DMS153 (cell line): ENCODE results near the gene USP10.

Source experiments
- DNase-seq: peaks from one replicate; lab custom pipeline; 2025; lab: John Stamatoyannopoulos, UW

The USP10 gene

DNA sequence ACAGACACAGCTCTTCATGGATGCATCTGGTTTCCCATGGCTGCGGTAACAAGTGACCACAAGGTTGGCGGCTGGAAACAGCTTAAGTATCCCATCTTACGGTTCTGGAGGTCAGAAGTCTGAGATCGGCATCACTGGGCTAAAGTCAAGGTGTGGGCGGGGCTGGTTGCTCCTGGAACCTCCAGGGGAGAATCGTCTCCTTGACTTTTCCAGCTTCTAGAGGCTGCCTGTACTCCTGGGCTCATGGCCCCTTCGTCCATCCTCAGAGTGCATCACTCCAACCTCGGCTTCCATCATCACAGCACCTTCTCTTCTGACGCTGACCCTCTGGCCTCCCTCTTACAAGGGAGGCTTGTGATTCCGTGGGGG lies 107.1 kb downstream of the USP10 start:
- no peak for DNase-seq

DNA sequence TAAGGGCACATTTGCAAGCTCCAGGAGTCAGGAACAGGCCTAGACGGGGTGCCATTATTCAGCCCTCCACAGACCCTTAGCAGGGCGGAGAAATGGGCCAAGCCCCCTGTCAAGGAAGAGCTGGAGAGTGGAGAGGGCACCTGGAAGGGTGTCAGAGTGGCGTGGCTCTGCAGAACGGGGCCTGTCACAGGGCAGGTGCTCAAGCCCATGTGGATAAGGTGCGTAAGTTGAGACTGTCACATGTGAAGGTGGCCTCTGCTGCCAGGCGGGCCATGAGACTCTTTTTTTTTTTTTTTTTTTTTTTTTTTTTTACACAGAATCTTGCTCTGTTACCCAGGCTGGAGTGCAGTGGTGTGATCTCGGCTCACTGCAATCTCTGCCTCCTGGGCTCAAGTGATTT lies 108.0 kb downstream of the USP10 start:
- no peak for DNase-seq

- DNase-seq, result no peak
These were observed 109.0 kb downstream of the USP10 start for GRCh38 chr16:84808826-84809225.

DNA sequence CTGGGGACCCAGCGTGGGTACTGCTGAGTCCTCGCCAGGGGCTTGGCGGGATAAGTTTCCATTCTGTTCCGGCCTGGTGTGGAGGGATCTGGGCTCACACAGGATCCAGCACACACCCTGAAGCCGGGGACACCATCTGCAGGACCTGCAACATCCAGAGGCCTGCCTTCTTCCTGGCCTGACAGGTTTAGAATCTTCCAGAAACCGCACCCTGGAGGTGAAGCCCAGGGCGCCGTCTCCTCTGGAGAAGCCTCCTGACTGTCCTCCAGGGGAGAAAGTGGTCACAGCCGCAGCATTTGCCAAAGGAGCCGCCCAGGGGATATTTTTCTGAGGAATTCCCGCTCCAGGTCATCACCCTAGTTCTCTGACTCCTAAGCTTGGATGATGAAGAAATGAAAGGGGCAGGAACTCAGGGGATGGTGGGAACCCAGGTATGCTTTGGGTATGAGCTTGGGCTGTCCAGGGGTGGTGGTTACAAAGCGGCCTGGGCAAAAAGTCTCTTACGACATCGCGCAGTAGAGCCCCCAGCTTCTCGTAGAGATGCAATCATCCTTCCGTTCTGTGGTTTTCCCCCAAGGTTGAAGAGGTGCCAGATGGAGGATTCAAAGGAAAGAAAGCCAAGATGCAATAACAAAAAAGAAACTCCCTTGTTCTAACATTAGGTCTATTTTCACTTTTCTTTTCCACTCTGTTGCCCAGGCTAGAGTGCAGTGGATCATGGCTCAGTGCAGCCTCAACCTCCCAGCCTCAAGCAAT lies 110.9 kb downstream of the USP10 start:
- no peak for DNase-seq

- DNase-seq, result no peak
These were observed 111.7 kb downstream of the USP10 start for GRCh38 chr16:84811529-84811928.

GRCh38 chr16:84813141-84813934 lies 113.5 kb downstream of the USP10 start:
- DNase-seq, result no peak

DNA sequence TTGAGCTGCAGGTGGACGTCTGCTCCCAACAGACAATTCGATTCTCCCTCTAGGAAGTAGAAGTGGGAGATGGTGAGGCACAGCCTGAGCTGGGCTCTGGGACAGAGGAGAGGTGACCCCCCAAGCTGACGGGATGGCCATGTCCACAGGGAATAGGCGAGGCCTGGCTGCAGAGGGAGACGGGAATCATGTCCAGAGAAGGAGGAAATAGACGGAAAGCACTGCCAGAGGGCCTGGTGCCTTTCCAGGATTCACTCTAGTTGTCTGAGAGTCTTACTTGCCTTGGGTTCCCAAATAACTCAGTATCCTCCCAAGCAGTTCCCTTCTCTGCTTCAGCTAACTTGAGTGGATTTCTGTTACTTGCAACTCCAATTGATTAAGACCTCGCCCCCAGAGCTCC lies 115.7 kb downstream of the USP10 start:
- no peak for DNase-seq

GRCh38 chr16:84816023-84816422 lies 116.2 kb downstream of the USP10 start:
- DNase-seq, result no peak

DNA sequence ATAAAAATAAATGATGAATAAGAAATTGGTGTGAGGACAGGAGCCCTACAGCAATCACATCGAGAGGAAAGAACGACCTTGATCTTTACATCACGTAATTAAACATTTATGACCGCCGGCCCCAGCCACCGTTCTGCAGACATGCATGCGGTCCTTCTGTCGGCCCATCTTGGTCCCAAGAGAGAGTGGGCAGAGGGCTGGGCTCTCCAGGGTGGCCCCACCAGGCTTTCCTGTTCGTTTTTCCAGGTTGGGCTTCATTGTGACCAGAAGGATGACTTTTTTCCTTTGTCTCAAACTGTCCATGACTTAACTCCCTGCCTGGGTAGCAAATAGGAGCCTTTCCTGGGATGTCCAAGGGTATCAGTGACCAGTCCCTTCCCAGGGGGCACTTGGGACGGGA lies 116.7 kb downstream of the USP10 start:
- DNase-seq, result no peak

- no peak for DNase-seq
These were observed 117.4 kb downstream of the USP10 start for GRCh38 chr16:84817206-84817605.

DNA sequence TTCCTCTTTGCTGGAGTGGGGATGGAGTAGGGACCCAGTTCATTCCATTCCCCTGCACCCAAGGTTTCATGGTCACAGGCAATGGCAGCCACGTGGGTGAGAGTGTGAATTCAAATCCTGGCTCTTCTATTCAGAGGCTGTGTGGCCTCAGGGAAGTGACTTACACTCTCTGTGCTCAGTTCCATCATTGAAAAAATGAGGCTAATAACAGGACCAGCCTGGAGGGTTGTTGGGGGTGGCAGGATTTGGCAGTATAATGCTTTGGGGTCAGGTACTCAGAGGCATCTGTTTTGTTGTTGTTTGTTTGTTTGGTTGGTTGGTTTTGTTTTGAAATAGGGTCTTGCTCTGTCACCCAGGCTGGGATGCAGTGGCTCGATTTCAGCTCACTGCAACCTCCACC lies 117.8 kb downstream of the USP10 start:
- no peak for DNase-seq

GRCh38 chr16:84818133-84818532 lies 118.3 kb downstream of the USP10 start:
- DNase-seq, result no peak

DNA sequence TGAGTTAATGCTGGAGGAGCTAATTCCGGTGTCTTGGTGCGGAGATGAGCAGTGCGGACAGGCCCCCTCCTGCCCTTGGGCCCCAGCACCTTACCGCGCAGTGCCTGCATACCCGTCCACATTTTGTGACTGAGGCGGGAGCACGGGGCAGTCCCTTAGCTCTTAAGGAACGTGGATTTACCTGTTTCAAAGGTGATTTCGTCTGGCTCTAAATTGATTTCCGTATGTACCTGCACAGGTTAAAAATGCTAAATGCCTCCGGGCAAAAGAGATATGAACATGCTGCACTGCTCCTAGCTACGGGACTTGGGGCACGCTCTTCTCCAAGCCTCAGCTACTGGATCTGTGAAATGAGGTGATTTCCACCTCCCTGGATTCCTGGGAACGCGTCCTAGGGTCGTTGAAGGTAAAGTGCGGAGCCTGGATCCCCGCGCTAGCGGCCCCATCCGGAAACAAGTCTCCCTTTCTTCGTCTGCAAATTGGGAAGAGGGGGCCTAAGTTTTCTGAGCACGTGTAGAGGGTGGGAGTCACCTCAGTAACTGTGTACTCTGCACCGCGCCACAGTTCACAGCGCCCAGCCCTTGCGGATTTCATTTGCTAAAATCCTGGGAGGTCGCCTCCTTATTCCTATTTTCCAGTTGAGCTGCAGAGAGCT lies 119.3 kb downstream of the USP10 start:
- DNase-seq, result no peak

DNA sequence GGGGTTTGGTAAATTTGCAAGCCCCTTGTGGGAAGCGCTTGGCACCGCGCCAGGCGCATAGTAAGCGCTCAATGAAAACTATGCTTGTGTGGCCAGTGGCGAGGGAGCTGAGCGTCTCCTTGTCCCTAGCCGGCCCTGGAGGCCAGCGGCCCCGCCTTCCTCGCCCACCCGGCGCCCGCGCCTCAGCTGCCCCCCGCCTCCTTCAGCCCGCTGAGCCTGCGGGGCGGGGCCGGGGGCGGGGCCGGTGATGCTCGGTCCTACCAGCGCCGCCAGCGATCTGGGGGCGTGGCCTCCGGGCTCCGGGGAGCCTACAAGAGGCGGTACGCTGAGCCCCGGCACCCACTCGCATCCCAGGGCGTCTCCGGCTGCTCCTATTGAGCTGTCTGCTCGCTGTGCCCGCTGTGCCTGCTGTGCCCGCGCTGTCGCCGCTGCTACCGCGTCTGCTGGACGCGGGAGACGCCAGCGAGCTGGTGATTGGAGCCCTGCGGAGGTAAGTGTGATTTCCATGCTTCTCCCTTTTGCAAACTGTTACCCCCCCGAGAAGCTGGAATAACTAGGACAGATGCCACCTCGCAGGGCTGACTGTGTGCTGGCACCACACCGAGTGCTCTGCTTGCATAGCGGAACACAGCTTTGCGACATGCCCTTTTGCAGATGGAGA lies 120.0 kb downstream of the USP10 start, which contains the start of gene CRISPLD2:
Gene CRISPLD2 (plus strand): TSS at position 342 of the 661 bp plus-strand sequence. CDS start 18,511 bp downstream, outside the sequence.
- peak; percentile 89 for DNase-seq

GRCh38 chr16:84820305-84820684 lies 120.5 kb downstream of the USP10 start:
- no peak for DNase-seq

GRCh38 chr16:84820771-84821170 lies 121.0 kb downstream of the USP10 start:
- DNase-seq, result no peak

DNA sequence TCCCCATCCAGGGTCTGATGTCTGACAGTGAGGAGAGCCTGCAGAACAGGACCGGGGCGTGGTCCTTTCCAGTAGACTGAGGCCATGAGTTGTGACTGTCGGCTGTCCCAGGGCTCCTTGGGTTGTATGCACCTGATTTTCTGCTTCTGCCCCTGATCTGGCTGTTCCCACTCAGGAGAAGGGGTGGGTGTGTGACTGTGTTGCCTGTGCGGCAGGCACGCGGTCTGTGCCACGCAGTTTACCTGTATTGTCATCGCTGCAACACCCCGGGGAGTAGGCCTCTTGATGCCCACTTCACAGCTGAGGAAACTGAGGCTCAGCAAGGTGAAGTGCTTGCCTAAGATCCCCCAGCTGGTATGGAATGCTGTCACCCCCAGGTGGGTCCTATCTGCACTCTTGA lies 121.4 kb downstream of the USP10 start:
- no peak for DNase-seq

DNA sequence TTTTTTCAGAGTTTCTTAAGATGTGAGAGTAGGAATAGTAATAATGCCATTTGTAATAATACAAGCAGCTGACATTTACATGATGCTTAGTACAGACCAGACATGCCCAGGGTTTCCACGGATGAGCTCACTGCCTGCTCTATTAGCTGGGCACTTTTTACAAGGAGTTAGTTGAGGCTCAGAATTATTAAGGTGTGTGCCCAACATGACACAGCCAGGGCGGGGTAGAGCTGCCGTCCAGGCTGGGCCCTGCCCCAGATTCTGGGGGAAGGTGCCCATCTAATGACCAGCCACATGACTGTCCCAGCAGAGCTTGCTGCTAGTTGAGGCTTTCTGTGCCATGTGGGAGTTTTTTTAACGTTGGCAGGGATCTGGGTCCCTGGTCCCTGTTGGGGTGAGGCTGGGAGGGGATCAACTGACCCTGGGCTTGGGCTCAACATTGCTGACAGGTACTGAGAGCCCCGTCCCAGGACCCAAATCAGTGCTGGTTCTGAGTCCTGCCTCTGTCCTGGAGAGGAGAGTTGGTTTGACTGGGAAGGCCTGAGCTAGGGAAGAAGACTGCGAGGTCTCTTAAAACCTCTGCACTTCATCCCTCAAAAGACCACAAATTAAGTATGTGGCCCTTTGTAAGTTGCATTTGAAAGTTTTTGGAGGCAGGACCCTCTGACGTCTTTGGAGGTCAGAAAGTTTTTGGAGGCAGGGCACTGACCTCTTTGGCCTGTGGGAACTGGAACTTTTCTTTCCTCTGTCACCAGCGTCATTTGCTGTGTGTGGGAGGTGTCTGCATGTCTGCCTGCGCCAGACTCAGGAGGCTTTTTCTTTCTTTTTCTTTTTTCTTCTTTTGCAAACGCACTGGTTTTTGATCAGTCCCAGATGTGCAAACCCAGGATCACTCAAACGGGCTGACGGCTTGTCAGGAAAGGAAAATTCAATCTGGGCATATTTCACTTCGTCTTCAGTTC lies 122.2 kb downstream of the USP10 start:
- DNase-seq, result no peak

GRCh38 chr16:84822990-84823389 lies 123.2 kb downstream of the USP10 start:
- no peak for DNase-seq

GRCh38 chr16:84823484-84823883 lies 123.7 kb downstream of the USP10 start:
- no peak for DNase-seq

DNA sequence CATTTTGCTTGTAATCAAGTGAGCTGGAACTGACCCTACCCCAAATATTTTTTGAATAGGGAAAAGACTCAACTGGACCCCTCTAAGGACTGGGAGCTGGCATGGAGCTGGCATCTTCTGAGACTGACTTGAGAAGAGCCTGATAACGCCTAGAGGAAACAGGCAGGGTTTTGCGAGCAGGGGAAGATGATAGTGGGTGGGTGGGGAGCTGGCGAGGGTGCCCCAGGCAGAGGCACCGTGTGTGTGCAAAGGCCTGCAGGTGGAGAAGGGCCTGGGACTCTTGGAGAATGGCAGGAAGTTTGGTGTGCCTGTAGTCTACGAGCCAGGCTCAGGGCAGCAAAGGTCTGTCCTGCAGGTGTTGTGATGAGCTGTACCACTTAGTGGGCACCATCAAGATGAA lies 124.1 kb downstream of the USP10 start:
- DNase-seq, result no peak
